Thoracic aorta (tissue), 2 donors: ENCODE data around the gene UQCR10. TPM values are rescaled to one million over a fixed set of nuclear protein-coding genes. Genes with fewer than 3 reads are reported as not detected.

Source experiments
- ATAC-seq: fragments of 150-250 bp; one replicate; pipeline ENCODE4 v1.8.0; 2017; ENCODE audit warnings: low read depth; ENCODE audit not compliant: insufficient number of reproducible peaks, low FRiP score
- DNase-seq: peaks from one replicate; pipeline ENCODE4 v3.0.0-alpha.2; 2020; ENCODE audit warnings: low spot score
- H3K27ac ChIP-seq, 2 donors: fragments of 200-600 bp; sonication (generic); 1 replicate in 1 of 2; 2 replicates in 1 of 2; pipeline ENCODE4 v1.5.1; 2016; ENCODE audit warnings: mild to moderate bottlenecking in 2 of 2, moderate library complexity in 2 of 2
- H3K27me3 ChIP-seq: fragments of 200-600 bp; sonication (generic); replicated peaks from 2 replicates; pipeline ENCODE4 v1.6.0; 2016; ENCODE audit warnings: mild to moderate bottlenecking; ENCODE audit not compliant: insufficient read depth
- H3K36me3 ChIP-seq: fragments of 200-600 bp; sonication (generic); one replicate; pipeline ENCODE4 v1.5.1; 2016
- H3K4me1 ChIP-seq, 2 donors: fragments of 200-600 bp; sonication (generic); 1 replicate in 1 of 2; 2 replicates in 1 of 2; pipeline versions ENCODE4 v1.5.1 to v1.6.0; 2016; ENCODE audit warnings: low read depth in 2 of 2, mild to moderate bottlenecking in 1 of 2; ENCODE audit not compliant: control insufficient read depth in 1 of 2
- H3K4me3 ChIP-seq: fragments of 200-600 bp; sonication (generic); 2 replicates; pipeline ENCODE4 v1.5.1; 2016; ENCODE audit warnings: mild to moderate bottlenecking
- H3K9me3 ChIP-seq: fragments of 200-600 bp; sonication (generic); 2 replicates; pipeline ENCODE4 v1.5.1; 2016
- CTCF ChIP-seq: fragments of 200-600 bp; sonication (generic); IDR thresholded peaks from one replicate; pipeline ENCODE4 v1.5.1; 2019; ENCODE audit warnings: antibody characterized with exemption
- total RNA-seq, 2 donors: library from RNA; depleted of rRNA; stranded (reverse); fragments of >200 nt; gene quantifications; one replicate each; pipeline versions ENCODE4 v1.1.0 to v1.2.3, GENCODE V29; 2016

UQCR10 gene
- total RNA-seq, 2 donors from 2014 or later, result 12.2 to 43.1 TPM

- Histone ChIP-seq H3K4me3 (no peak overlapping the region), H3K27ac (no peak overlapping the region), H3K9me3 (no peaks in the 10 kb centered on the region), H3K4me1 (no peaks in the 10 kb centered on the region), H3K36me3 (peaks cover 15% of the 10 kb centered on the region), H3K27me3 (no peaks in the 10 kb centered on the region)
- DNase-seq (no peak), ATAC-seq (no peak)
- TF ChIP-seq CTCF, result no peak
Measured at GRCh38 chr22:29742326-29742725, 24.8 kb upstream of the UQCR10 start.

- no peak for ATAC-seq
- peaks cover 28% of the 10 kb centered on the region for H3K36me3 ChIP-seq
Measured at GRCh38 chr22:29744902-29745301, 22.3 kb upstream of the UQCR10 start.

GRCh38 chr22:29747832-29748231 lies 19.3 kb upstream of the UQCR10 start:
- Histone ChIP-seq H3K4me3 (no peak overlapping the region), H3K36me3 (peaks cover 21% of the 10 kb centered on the region), H3K4me1 (no peaks in the 10 kb centered on the region), H3K27me3 (no peaks in the 10 kb centered on the region), H3K27ac (no peak overlapping the region), H3K9me3 (no peaks in the 10 kb centered on the region)
- ATAC-seq (no peak), DNase-seq (no peak)
- TF ChIP-seq CTCF, result no peak

More at GRCh38 chr22:29744902-29745301, 22.3 kb upstream of the UQCR10 start:
- TF ChIP-seq CTCF, result no peak
- Histone ChIP-seq H3K4me3 (no peak overlapping the region), H3K27me3 (no peaks in the 10 kb centered on the region), H3K9me3 (no peaks in the 10 kb centered on the region), H3K27ac (no peak overlapping the region), H3K4me1 (no peaks in the 10 kb centered on the region)
- DNase-seq, result no peak

GRCh38 chr22:29748248-29748893 lies 18.8 kb upstream of the UQCR10 start:
- Histone ChIP-seq H3K4me3 (no peak overlapping the region), H3K27me3 (no peaks in the 10 kb centered on the region), H3K9me3 (no peaks in the 10 kb centered on the region), H3K27ac (no peak overlapping the region), H3K4me1 (no peaks in the 10 kb centered on the region), H3K36me3 (peaks cover 21% of the 10 kb centered on the region)
- DNase-seq (no peak), ATAC-seq (no peak)
- no peak for TF ChIP-seq CTCF

- ATAC-seq (no peak), DNase-seq (no peak)
- H3K27me3 ChIP-seq, result no peaks in the 10 kb centered on the region
- no peak overlapping the region for H3K27ac ChIP-seq
- TF ChIP-seq CTCF, result no peak
- no peak overlapping the region for H3K4me3 ChIP-seq
- H3K4me1 ChIP-seq, result no peaks in the 10 kb centered on the region
- H3K36me3 ChIP-seq, result peaks cover 24% of the 10 kb centered on the region
- no peaks in the 10 kb centered on the region for H3K9me3 ChIP-seq
Measured at GRCh38 chr22:29750029-29750428, 17.1 kb upstream of the UQCR10 start.
